Psoas muscle (tissue), 8 donors: ENCODE measurements around the gene TANC2. TPM values are rescaled to one million over a fixed set of nuclear protein-coding genes. Genes with fewer than 3 reads are reported as not detected.

Experiments used
- ATAC-seq, 4 donors: fragments of 200-7000 bp; cut with Tn5 transposase; one replicate each; pipeline ENCODE4 v1.9.1; 2020; ENCODE audit warnings: moderate library complexity in 3 of 4, mild to moderate bottlenecking in 2 of 4
- DNase-seq, 2 donors: peaks; one replicate each; pipeline ENCODE4 v3.0.0-alpha.2; 2020
- H3K27ac ChIP-seq: fragments of 200-600 bp; one replicate; pipeline ENCODE4 v1.8.0; 2022
- H3K27me3 ChIP-seq, 3 donors: fragments of 200-600 bp in 1 of 3; one replicate each; pipeline versions ENCODE4 v1.6.1 to v1.8.0; 2013 to 2022; ENCODE audit warnings: low read length in 2 of 3, mild to moderate bottlenecking in 2 of 3, moderate library complexity in 1 of 3; ENCODE audit not compliant: insufficient read depth in 3 of 3
- H3K36me3 ChIP-seq, 2 donors: fragments of 200-600 bp in 1 of 2; one replicate each; pipeline versions ENCODE4 v1.6.1 to v1.8.0; 2013 to 2022; ENCODE audit warnings: low read depth in 1 of 2, mild to moderate bottlenecking in 1 of 2, moderate library complexity in 1 of 2; ENCODE audit not compliant: insufficient read depth in 1 of 2
- H3K4me1 ChIP-seq: fragments of 200-600 bp; one replicate; pipeline ENCODE4 v1.8.0; 2022
- H3K4me3 ChIP-seq: fragments of 200-600 bp; one replicate; pipeline ENCODE4 v1.8.0; 2022; ENCODE audit warnings: mild to moderate bottlenecking
- H3K9me3 ChIP-seq: fragments of 200-600 bp; one replicate; pipeline ENCODE4 v1.8.0; 2022
- CTCF ChIP-seq: fragments of 200-600 bp; IDR thresholded peaks from one replicate; pipeline ENCODE4 v1.8.0; 2022; ENCODE audit warnings: antibody characterized with exemption
- WGBS, 3 donors: extraction: QIAGEN DNeasy Blood & Tissue Kit; methylation state at CpG; one replicate each; pipeline versions ENCODE4 v1.1.6 to v1.1.7; 2013; 5-methylcytosine and 5-hydroxymethylcytosine counted together
- intact Hi-C, 2 donors: fragments of 100-400 bp; cut with DNase I; formaldehyde crosslinking; loops; one replicate each; pipeline versions ENCODE4 v1.11.0 to v1.14.2; 2022
- polyA plus RNA-seq, 3 donors: library from polyadenylated mRNA; stranded (reverse); fragments of 200-250 nt; gene quantifications; one replicate each; pipeline ENCODE4 v1.2.3, GENCODE V29; 2013
- total RNA-seq, 4 donors: library from RNA; stranded (reverse); fragmentation: NEBNext Ultra II Directional in 2 of 4; extraction: Animal tissue kit (Norgen Biotek cat#: 25700) in 2 of 4; gene quantifications; one replicate each; pipeline versions ENCODE4 v1.2.1 to v1.2.4, GENCODE V29; 2021 to 2023
- donor health status: healthy with polysubstance abuse.
- donor health status: DM: no; HTN: no; CAD: no; lungs with moderate emphysema.
- donor health status: Bipolar disorder and iron deficiency.
- donor health status: healthy.
- donor health status: DM: yes; HTN: yes; CAD: no.
- donor health status: DM: no; HTN: no; CAD: no.
- donor health status: DM: no; HTN: no; CAD: no.
- donor health status: DM: yes; HTN: yes; CAD: no.

TANC2 gene
- total and polyA plus RNA-seq, 7 donors, result 1.2 to 12.4 (median 6.1) TPM

- no peaks in the 10 kb centered on the region for H3K36me3 ChIP-seq
- WGBS, 3 donors, result 49 to 69% (median 52%) methylated on average over 8 of the region's 8 CpGs
- no peak for TF ChIP-seq CTCF
These were observed 44.2 kb upstream of the TANC2 start for GRCh38 chr17:62921817-62922216.

GRCh38 chr17:62923258-62924150, 42.5 kb upstream of the TANC2 start:
- Histone ChIP-seq H3K27me3 (no peaks in the 10 kb centered on the region), H3K4me1 (no peaks in the 10 kb centered on the region), H3K4me3 (no peak overlapping the region), H3K27ac (no peak overlapping the region), H3K9me3 (no peaks in the 10 kb centered on the region), H3K36me3 (no peaks in the 10 kb centered on the region)
- DNase-seq (no peak), ATAC-seq (no peak)
- intact Hi-C loops, result no loop called here
- 76 to 82% (median 78%) methylated on average over 11 of the region's 11 CpGs for WGBS, 3 donors
- TF ChIP-seq CTCF, result no peak

More at GRCh38 chr17:62921817-62922216, 44.2 kb upstream of the TANC2 start:
- H3K4me1 ChIP-seq, result no peaks in the 10 kb centered on the region
- H3K4me3 ChIP-seq, result no peak overlapping the region
- H3K27me3 ChIP-seq, result no peaks in the 10 kb centered on the region
- H3K27ac ChIP-seq, result no peak overlapping the region
- ATAC-seq (no peak), DNase-seq (no peak)
- H3K9me3 ChIP-seq, result no peaks in the 10 kb centered on the region
- intact Hi-C loops, result no loop called here

- H3K27me3 ChIP-seq, result no peaks in the 10 kb centered on the region
- H3K4me3 ChIP-seq, result no peak overlapping the region
- ATAC-seq, result no peak
- no peaks in the 10 kb centered on the region for H3K36me3 ChIP-seq
- H3K4me1 ChIP-seq, result no peaks in the 10 kb centered on the region
- H3K27ac ChIP-seq, result no peak overlapping the region
- H3K9me3 ChIP-seq, result no peaks in the 10 kb centered on the region
- no peak for DNase-seq
- intact Hi-C loops, result no loop called here
- WGBS, 3 donors, result 84 to 89% (median 87%) methylated on average over 3 of the region's 3 CpGs
- TF ChIP-seq CTCF, result no peak
These were observed 40.7 kb upstream of the TANC2 start for GRCh38 chr17:62925267-62925836.

- 90 to 93% (median 93%) methylated on average over 6 of the region's 6 CpGs for WGBS, 3 donors
- H3K4me3 ChIP-seq, result no peak overlapping the region
- no peak for TF ChIP-seq CTCF
- no peaks in the 10 kb centered on the region for H3K36me3 ChIP-seq
- no peaks in the 10 kb centered on the region for H3K9me3 ChIP-seq
- no peak for ATAC-seq
- DNase-seq, result no peak
- no peaks in the 10 kb centered on the region for H3K27me3 ChIP-seq
- H3K4me1 ChIP-seq, result no peaks in the 10 kb centered on the region
- no peak overlapping the region for H3K27ac ChIP-seq
- intact Hi-C loops, result no loop called here
These were observed 39.0 kb upstream of the TANC2 start for GRCh38 chr17:62927083-62927482.
